ENCODE data around the gene POLR3C.
"Not testable (repeated sequence)": the region's sequence is repeated elsewhere in the genome, so short reads cannot be mapped to it uniquely, and the experiment has no call there.

POLR3C gene, protein sequence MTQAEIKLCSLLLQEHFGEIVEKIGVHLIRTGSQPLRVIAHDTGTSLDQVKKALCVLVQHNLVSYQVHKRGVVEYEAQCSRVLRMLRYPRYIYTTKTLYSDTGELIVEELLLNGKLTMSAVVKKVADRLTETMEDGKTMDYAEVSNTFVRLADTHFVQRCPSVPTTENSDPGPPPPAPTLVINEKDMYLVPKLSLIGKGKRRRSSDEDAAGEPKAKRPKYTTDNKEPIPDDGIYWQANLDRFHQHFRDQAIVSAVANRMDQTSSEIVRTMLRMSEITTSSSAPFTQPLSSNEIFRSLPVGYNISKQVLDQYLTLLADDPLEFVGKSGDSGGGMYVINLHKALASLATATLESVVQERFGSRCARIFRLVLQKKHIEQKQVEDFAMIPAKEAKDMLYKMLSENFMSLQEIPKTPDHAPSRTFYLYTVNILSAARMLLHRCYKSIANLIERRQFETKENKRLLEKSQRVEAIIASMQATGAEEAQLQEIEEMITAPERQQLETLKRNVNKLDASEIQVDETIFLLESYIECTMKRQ

DNA sequence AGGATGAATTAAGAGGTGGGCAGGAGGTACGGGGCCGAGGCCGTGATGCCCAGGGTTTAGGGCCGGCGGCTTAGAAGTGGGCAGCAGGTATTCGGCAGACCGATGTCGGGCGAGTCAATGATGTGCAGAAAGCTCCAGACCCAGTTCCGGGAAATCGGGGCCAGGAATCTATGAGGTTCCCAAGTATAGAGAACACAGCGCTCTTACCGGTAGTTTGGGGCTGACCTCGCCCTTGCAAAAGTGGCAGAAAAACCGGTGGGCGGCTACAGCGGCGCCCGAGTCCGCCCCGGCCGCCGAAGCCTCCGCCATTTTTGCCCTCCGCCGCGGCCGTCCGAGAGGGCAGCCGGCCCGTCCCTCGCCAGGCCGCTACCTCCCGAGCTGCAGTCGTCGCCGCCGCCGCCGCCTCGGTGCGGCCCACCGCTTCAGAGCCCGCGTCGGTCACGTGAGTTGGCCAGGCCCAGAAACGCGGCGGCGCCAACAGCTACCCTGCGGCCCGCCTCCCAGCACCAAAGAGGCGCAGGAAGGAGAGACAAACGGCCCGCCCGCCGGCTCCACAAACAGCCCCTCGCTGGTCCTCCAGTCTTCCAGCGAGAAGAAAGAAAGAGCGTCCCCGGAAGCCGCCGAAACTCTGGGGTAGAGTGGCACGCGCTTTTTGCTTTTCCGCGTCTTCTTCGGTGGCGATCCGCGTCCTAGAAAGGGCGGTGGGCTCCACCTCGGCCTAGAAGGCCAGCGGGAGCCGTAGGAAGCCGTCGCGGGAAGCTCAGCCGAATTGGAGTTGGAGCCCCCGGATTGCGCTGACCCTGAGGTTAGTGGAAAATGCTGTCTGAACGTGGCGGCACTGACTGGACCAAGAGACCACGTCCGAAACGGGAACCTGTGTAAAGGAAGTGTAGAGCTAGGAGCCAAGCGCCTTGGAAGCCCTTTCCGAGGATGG is at the start of gene POLR3C, which contains the start of gene RNF115:
Gene POLR3C (plus strand): TSS at position 636 of the 934 bp plus-strand sequence. CDS start 1,577 bp downstream, outside the sequence.
Gene RNF115 (minus strand): TSS at position 531 of the 934 bp plus-strand sequence. CDS start 222 bp downstream, at position 309.
- DNase-seq: peak; percentile 96

DNA sequence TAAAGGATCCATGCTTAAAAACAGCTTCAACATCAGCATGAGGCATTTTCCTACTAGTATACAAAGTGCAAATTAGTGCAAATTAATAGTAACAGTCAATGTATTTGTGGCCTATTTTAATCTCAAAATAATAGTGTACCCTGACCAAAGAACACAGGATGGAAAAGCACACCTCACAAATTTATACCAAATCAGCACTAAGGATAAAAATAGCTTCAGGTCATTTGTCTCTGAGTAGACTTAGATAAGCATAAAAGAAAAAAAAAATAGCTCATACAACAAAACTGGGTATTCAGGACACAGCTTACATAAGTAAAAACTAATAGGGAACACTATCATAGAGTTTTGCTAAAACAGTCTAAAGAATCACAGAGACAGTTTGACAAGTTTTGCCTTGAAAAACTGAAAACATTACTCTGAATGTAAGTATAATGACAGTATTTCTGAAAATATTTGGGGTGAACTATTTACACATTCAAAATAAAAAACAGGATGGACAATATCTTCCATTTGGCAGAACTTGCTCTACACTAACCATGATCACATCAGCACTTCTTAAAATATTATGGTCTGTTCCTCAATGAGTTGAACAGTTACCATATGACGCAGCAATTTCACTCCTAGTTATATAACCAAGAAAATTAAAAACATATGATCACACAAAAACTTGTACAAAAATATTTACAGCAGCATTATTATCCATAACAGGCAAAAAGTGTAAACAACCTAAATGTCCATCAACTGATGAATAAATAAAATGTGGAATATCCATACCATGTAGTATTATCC is 46.4 kb upstream of the POLR3C start:
- DNase-seq: no peak

DNA sequence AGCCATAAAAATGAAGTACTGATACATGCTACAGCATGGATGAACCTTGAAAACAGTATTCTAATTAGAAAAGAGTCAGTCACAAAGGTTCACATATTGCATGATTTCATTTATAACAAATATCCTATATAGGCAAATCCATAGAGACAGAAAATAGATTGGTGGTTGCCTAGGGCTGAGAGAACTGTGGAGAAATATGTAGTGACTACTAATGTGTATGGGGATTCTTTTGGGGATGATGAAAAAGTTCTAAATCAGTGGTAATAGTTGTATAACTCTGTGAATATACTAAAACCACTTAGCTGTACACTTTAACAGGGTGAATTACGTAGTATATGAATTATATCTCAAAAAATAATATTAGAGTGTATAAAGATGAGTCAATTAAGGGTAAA is 45.9 kb upstream of the POLR3C start:
- no peak for DNase-seq

DNA sequence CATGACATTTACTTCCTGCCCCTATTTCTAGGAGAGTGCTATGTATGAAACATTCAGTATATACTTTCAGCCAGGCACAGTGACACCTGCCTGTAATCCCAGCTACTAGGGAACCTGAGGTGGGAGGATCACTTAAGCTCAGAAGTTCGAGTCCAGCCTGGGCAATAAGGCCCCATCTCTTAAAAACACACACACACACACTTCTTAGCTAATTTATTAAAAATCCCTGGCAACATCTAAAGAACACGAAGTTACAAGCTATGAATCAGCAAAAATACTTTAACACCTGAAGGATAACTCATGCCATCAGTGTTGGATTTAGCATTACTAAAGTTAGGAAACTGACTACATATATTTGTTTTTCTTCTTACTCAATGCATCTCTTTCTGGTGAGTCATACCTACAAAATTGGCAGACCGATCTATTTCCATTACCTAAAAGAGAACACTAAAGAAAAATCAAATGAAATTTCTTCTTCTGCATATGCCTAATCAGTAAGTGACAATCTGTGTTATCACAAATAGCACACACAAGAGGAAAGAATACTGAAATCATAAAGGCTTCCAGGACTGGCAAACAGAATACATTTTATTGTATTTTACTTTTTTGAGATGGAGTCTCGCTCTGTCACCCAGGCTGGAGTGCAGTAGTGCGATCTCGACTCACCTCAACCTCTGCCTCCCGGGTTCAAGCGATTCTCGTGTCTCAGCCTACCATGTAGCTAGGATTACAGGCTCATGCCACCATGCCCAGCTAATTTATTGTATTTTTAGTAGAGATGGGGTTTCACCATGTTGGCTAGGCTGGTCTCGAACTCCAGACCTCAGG is 41.5 kb upstream of the POLR3C start:
- DNase-seq: no peak

DNA sequence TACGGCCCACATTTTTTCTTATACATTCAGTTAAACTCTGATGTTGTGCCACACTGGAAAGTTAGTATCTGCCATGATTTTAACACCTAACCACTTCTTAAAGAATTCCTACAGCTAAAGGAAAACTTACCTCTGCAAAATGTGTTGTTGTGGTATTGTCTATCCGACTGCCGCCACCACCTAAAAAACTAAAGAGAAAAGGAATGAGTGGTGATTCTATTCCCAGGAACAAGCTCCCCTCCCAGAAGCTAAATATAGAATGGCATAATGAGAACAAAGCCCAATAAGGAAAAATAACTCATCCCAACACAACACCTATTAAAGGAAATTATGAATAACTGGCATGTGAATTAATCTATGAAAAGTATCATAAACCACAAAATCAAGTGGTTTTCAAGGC is 39.6 kb upstream of the POLR3C start:
- DNase-seq: no peak

DNA sequence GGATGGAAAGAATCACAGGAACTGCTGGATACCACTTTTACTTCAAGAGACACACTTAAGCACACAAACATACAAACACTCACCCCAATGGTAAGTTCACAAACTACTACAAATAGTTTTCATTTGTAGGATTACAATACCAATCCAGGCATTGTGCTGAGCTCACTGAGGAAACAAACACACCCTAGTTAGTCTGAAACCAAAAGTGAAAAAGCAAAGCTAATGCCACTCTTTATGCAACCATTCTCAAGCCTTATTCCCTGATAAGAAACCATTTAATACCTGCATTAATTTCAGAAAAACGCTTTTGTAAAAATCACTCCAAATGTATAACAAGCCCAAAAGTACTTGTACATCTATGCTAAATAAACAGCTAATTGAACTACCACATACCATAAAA is 38.5 kb upstream of the POLR3C start:
- peak; percentile 21 for DNase-seq

DNA sequence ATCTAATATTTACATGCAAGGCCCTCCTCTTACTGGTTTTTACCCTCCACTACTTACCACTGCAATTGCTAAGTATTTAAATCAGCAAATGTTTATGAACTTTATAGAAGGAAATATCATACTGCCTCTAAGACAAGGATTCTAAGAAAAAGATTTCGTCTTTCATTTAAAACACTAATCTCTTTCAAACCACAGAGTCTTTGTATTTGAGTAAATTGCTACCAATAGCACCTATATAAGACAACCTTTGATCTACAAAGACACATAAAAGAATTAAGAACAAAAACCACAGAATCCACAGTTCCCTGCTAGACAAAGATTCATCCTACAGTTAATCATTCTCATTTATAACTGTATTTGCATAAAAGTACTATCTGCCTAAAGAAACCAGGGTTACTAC is 37.7 kb upstream of the POLR3C start:
- DNase-seq: no peak

DNA sequence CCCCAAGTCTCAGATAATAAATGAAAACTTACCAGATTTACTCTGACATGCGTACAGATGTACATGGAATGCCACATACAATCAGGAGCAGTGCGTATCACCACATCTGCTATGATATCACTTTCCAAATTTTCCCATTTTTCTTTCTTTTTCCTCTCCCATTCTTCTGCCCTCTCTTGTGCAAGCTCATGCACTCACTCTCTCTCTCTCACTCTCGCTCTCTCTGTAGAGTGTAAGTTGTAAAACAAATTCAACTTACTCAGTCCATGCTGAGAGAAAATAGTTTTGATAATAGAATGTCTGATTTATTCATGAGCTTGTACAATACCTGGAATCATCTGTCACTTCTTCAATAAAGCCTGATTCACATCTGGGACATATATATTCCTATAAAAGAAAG is 35.4 kb upstream of the POLR3C start:
- no peak for DNase-seq

DNA sequence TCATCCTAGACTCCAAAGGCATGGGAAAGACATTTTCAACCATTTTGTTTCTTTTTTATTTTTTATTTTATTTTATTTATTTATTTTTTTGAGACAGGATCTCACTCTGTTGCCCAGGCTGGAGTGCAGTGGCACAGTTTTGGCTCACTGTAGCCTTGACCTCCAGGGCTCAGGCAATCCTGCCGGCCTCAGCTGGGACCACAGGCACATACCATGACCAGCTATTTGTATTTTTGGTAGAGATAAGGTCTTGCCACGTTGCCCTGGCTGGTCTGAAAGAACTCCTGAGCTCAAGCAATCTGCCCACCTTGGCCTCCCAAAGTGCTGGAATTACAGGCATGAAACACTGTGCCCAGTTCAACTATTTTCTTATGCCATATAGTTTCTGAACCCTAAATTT is 32.1 kb upstream of the POLR3C start:
- DNase-seq: not testable (repeated sequence)

DNA sequence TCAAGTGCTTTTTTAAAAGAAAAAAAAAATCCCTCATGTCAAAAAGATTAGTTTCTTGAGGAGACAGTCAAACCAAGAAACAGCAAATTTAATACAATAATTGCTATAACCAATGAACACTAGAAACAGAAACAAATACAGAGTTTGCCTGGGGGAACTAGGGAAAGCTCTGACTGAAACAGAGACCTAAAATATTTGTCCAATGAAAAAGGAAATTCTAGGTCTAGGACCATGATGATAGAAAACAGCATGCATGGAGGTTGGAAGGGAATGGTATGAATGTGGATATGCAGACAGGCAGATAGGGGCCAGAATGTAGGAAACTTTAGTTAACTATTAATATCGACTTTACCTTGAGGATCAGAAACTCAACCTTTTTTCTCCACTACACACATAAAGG is 31.5 kb upstream of the POLR3C start:
- DNase-seq: no peak

DNA sequence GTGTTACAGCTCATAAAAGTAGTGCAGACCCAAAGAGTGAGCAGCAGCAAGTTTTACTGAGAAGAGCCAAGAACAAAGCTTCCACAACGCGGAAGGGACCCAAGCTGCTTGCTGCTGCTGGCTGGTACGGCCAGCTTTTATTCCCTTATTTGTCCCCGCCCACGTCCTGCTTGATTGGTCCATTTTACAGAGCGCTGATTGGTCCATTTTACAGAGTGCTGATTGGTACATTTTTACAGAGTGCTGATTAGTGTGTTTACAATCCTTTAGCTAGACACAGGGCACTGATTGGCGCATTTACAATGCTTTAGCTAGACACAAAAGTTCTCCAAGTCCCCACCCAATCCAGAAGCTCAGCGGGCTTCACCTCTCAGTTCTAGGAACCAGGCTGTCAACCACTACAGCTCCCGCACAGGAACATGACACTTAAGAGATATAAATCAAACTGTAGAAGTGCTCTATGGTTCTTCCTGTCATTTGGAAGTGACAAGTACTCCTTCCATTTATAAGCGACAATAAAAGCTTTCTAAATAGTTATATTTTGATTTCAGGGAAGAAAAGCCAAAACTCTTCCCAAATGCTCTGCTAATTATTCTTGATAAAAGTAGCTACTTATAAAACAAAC is 28.6 kb upstream of the POLR3C start:
- DNase-seq: no peak

DNA sequence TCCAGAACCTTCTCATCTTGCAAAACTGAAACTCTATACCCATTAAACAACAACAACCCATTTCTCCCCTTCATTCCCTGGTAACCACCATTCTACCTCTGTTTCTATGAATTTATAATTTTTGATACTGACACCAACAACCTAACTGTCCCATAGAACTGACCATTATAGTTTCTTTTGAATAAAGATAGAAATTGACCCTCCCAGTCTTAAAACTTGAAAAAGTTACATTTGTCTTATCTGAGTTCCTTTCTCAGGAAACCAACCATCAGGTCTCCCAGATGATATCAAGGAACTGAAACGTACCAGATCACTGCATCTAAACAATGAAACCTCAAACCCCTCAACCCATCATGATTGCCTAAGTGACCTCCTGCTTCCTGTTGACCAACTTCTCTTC is 27.2 kb upstream of the POLR3C start:
- no peak for DNase-seq

DNA sequence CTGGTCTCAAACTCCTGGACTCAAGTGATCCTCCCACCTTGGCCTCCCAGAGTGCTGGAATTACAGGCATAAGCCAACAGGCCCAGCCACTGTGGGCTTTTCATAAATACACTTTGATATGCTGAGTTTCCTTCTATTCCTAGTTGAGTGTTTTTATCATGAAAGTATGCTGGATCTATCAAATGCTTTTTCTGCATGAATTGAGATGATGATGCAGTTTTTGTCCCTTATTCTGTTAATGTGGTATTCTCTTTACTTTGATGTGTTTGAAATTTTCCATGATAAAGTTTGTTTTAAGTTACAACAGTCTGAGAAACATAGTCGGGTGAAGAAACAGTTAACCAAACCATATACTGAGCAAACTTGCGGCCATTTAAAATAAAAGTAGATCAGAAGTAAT is 24.2 kb upstream of the POLR3C start:
- DNase-seq: no peak

DNA sequence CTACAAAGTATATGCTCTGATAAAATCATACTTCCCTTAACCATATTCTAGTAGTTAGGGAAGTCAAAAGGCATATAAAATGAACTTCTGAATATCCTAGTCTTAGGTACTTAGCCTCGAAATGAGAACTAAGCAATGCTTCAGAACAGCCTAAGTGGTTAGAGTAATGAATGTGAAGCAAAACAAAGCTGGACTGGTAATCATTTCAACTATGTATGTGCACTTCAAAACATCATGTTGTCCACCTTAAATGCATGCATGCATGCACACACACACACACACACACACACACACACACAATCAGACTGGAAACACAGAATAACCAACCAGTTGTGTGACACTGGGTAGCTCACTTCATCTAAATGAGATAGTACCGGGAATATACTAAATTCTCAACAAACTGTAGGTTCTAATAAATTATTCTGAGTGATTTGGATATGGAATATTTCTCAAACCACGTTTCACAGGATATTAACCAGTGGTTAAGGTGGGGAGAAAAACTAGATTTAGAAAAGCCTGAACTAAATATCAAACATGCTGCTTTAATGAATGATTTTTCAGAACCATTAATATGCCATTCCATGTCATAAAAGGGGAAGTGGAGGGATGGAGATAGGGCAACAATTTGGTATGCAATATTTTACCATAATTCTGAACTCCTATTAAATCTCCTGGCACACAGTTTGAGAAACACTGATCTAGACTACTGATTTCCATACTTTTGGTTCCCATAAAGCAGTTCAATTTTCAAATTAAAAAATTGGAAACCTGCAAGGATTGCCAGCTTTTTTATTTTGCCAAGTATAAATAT is 19.6 kb upstream of the POLR3C start:
- no peak for DNase-seq

DNA sequence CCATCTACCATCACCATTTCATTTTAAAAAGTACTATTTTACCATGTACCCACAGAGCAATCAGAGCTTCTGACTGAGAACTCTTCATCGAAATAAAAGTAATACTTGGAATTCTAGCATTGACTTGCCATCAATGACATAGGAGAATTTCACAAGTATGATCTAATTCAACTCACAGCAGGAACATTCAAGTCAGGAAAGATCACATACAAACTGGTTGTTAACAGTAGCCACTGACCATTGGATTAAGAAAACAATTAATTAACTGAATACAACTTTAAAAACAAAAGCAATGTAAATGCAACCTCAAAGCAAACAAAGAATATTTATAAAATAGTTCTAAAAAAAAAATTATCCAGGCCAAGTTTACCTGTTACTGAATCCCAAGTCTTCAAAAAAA is 18.9 kb upstream of the POLR3C start:
- no peak for DNase-seq

DNA sequence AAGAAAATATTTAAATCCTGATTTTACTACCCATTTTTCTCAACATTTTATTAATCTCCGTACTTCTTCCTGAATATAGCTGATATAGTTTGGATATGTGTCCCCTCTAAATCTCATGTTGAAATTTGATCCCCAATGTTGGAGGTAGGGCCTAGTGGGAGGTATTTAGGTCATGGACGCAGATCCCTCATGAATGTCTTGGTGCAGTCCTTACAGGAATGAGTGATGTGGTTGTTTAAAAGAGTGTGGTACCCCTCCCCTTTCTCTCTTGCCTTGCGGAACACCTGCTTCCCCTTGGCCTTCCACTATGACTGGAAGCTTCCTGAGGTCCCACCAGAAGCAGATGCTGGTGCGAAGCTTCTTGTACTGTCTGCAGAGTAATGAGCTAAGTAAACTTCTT is 17.6 kb upstream of the POLR3C start:
- DNase-seq: no peak

DNA sequence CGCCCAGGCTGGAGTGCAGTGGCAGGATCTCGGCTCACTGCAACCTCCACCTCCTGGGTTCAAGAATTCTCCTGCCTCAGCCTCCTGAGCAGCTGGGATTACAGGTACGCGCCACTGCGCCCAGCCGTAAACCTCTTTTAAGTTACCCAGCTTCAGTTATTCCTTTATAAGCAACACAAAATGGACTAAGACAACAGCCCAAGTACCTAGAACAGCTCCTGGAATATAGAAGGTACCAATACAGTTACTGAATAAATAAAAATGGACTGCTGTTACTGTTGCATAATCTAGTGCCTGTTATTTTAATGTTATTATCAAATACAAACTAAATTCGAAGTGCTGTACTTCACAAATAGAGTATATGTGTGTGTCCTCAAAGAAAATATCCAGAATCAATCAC is 17.2 kb upstream of the POLR3C start:
- DNase-seq: no peak

DNA sequence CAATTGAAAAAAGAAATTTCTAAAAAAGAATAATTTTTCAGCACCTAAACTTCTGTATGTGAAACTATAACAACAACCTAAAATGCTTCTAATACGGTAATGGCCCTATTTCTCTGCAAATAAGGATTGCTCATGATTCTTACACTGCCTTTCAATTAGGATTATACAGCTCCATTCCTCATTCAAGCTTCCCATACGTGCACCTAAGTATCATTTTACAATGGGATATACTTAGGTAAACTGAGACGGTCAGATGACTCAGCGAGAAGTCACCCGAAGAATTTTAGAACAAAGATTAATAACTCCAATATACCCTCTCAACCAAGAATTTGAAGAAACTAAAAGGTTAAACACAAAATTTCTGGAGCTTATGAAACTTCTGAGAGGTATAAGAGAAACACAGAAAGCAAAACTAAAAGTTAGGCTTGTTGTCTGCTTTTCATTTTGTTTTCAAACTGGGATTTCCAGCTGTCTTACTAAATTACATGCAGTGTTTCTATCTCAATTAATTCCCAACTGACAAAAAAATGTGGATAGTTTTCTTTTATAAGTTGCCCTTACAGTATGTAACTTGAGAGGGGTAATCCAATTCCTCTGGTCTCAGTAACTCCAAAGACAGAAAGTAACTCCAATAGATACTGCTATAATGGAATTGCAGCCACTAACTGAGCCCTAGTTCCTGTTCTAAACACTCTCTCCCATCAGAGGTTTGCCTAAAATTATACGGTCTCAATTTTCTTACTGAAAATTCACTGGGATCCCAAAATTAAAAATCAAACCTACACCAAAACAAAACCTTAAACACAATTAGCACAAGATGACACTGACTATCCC is 10.8 kb upstream of the POLR3C start:
- DNase-seq: not testable (repeated sequence)

DNA sequence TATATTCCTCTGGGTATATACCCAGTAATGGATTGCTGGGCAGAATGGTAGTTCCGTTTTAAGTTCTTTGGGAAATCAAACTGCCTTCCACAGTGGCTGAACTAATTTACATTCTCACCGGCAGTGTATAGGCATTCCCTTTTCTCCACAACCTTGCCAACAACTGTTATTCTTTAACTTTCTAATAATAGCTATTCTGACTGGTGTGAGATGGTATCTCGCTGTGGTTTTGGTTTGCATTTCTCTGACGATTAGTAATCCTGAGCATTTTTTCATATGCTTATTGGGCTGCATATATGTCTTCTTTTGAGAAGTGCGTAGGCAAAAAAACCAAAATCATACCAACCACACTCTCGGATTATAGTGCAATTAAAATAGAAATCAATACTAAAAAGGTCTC is 5.9 kb upstream of the POLR3C start:
- DNase-seq: not testable (repeated sequence)

All from NCI-H345 (cell line).